H9 (cell line): Measurements from ENCODE around the gene CDK14. TPM values are rescaled to one million over a fixed set of nuclear protein-coding genes. Genes with fewer than 3 reads are reported as not detected.

Source experiments
- DNase-seq: peaks from one replicate; pipeline ENCODE4 v3.0.0-alpha.2; 2017
- H2AFZ ChIP-seq: one replicate; pipeline ENCODE4 v1.6.1; 2013; ENCODE audit warnings: mild to moderate bottlenecking, low read length, control low read depth, moderate library complexity
- H2AK5ac ChIP-seq: 2 replicates; pipeline ENCODE4 v1.6.1; 2013; ENCODE audit warnings: low read length, control low read depth, mixed read lengths; ENCODE audit not compliant: insufficient read length
- H2BK120ac ChIP-seq: one replicate; pipeline ENCODE4 v1.6.1; 2013; ENCODE audit warnings: low read depth, mild to moderate bottlenecking, low read length, control low read depth, inconsistent platforms; ENCODE audit not compliant: poor library complexity, severe bottlenecking
- H2BK12ac ChIP-seq: 2 replicates; pipeline ENCODE4 v1.6.1; 2013; ENCODE audit warnings: low read length, control low read depth, mixed read lengths, low read depth; ENCODE audit not compliant: insufficient read length
- H2BK15ac ChIP-seq: 2 replicates; pipeline ENCODE4 v1.6.1; 2013; ENCODE audit warnings: low read depth, low read length, control low read depth
- H2BK20ac ChIP-seq: one replicate; pipeline ENCODE4 v1.6.1; 2013; ENCODE audit warnings: low read depth, mild to moderate bottlenecking, low read length, control low read depth, inconsistent platforms; ENCODE audit not compliant: poor library complexity, severe bottlenecking
- H2BK5ac ChIP-seq: 2 replicates; pipeline ENCODE4 v1.6.1; 2013; ENCODE audit warnings: low read length, control low read depth, mixed read lengths; ENCODE audit not compliant: insufficient read length
- H3K14ac ChIP-seq: 2 replicates; pipeline ENCODE4 v1.6.1; 2013; ENCODE audit warnings: low read length, control low read depth; ENCODE audit not compliant: insufficient read depth
- H3K18ac ChIP-seq: 2 replicates; pipeline ENCODE4 v1.6.1; 2013; ENCODE audit warnings: low read depth, mild to moderate bottlenecking, mixed read lengths, low read length, control low read depth; ENCODE audit not compliant: insufficient read length
- H3K23ac ChIP-seq: 2 replicates; pipeline ENCODE4 v1.6.1; 2013; ENCODE audit warnings: low read length, control low read depth, mixed read lengths, low read depth; ENCODE audit not compliant: insufficient read length
- H3K23me2 ChIP-seq: 2 replicates; pipeline ENCODE4 v1.6.1; 2013; ENCODE audit warnings: low read depth, mild to moderate bottlenecking, mixed read lengths, low read length, control low read depth; ENCODE audit not compliant: insufficient read length, poor library complexity, severe bottlenecking
- H3K27ac ChIP-seq: 2 replicates; pipeline ENCODE4 v1.5.1; 2013; ENCODE audit warnings: low read length, control low read depth, mixed read lengths, low read depth; ENCODE audit not compliant: insufficient read length
- H3K27me3 ChIP-seq: 2 replicates; pipeline ENCODE4 v1.6.1; 2013; ENCODE audit warnings: low read length, control low read depth, inconsistent platforms; ENCODE audit not compliant: insufficient read depth
- H3K4ac ChIP-seq: 2 replicates; pipeline ENCODE4 v1.6.1; 2013; ENCODE audit warnings: low read depth, mild to moderate bottlenecking, control low read depth, inconsistent platforms, low read length, moderate library complexity
- H3K4me1 ChIP-seq: 2 replicates; pipeline ENCODE4 v1.6.1; 2013; ENCODE audit warnings: low read length, control low read depth, inconsistent platforms; ENCODE audit not compliant: insufficient read depth
- H3K4me2 ChIP-seq: 2 replicates; pipeline ENCODE4 v1.6.1; 2013; ENCODE audit warnings: low read length, control low read depth, mixed read lengths; ENCODE audit not compliant: insufficient read length, insufficient read depth
- H3K56ac ChIP-seq: 2 replicates; pipeline ENCODE4 v1.6.1; 2013; ENCODE audit warnings: low read depth, mild to moderate bottlenecking, mixed read lengths, low read length, control low read depth; ENCODE audit not compliant: insufficient read length
- H3K79me1 ChIP-seq: 2 replicates; pipeline ENCODE4 v1.6.1; 2013; ENCODE audit warnings: low read depth, mild to moderate bottlenecking, moderate library complexity, low read length, control low read depth, inconsistent platforms; ENCODE audit not compliant: insufficient read depth, poor library complexity, severe bottlenecking
- H3K79me2 ChIP-seq: 2 replicates; pipeline ENCODE4 v1.6.1; 2013; ENCODE audit warnings: low read length, control low read depth, inconsistent platforms; ENCODE audit not compliant: insufficient read depth
- H3K9ac ChIP-seq: 2 replicates; pipeline ENCODE4 v1.6.1; 2013; ENCODE audit warnings: low read length, control low read depth, mixed read lengths; ENCODE audit not compliant: insufficient read length; ENCODE audit errors: extremely low read depth
- H3K9me3 ChIP-seq: one replicate; pipeline ENCODE4 v1.6.1; 2013; ENCODE audit warnings: low read depth, low read length, inconsistent platforms; ENCODE audit not compliant: control insufficient read depth
- H3T11ph ChIP-seq: one replicate; pipeline ENCODE4 v1.6.1; 2013; ENCODE audit warnings: mild to moderate bottlenecking, low read length, control low read depth, inconsistent platforms
- H4K20me1 ChIP-seq: one replicate; pipeline ENCODE4 v1.6.1; 2013; ENCODE audit not compliant: control insufficient read depth, insufficient read length, insufficient read depth
- H4K5ac ChIP-seq: 2 replicates; pipeline ENCODE4 v1.6.1; 2013; ENCODE audit warnings: low read depth, mild to moderate bottlenecking, mixed read lengths, low read length, control low read depth; ENCODE audit not compliant: insufficient read length
- H4K8ac ChIP-seq: replicated peaks from 2 replicates; pipeline ENCODE4 v1.6.1; 2013; ENCODE audit warnings: low read length, control low read depth, mixed read lengths, low read depth; ENCODE audit not compliant: insufficient read length
- H4K91ac ChIP-seq: 2 replicates; pipeline ENCODE4 v1.6.1; 2013; ENCODE audit warnings: low read depth, mild to moderate bottlenecking, moderate library complexity, mixed read lengths, low read length, control low read depth; ENCODE audit not compliant: insufficient read length
- H3K27ac Mint-ChIP-seq, 3 experiments: 2 replicates in 2 of 3; 3 replicates in 1 of 3; pipeline ENCODE4 v1.8.0; 2020 to 2021; ENCODE audit warnings: mixed read lengths in 3 of 3, mild to moderate bottlenecking in 1 of 3, moderate library complexity in 1 of 3
- H3K27me3 Mint-ChIP-seq: 2 replicates; pipeline ENCODE4 v1.8.0; 2021; ENCODE audit warnings: low read depth, mild to moderate bottlenecking, moderate library complexity, mixed read lengths
- H3K36me3 Mint-ChIP-seq, 3 experiments: 2 replicates in 2 of 3; 3 replicates in 1 of 3; pipeline ENCODE4 v1.8.0; 2020 to 2021; ENCODE audit warnings: low read depth in 3 of 3, mixed read lengths in 3 of 3; ENCODE audit not compliant: insufficient read depth in 1 of 3
- H3K4me1 Mint-ChIP-seq, 2 experiments: 2 replicates each; pipeline ENCODE4 v1.8.0; 2020; ENCODE audit warnings: mixed read lengths in 2 of 2
- H3K4me3 Mint-ChIP-seq, 2 experiments: 2 replicates in 1 of 2; 3 replicates in 1 of 2; pipeline ENCODE4 v1.8.0; 2020 to 2021; ENCODE audit warnings: mild to moderate bottlenecking in 2 of 2, mixed read lengths in 2 of 2, moderate library complexity in 1 of 2
- H3K9me3 Mint-ChIP-seq, 2 experiments: 2 replicates in 1 of 2; 3 replicates in 1 of 2; pipeline ENCODE4 v1.8.0; 2020; ENCODE audit warnings: mild to moderate bottlenecking in 2 of 2, mixed read lengths in 2 of 2, moderate library complexity in 1 of 2
- CTCF ChIP-seq: fragments of 200-600 bp; sonication (generic); conservative IDR thresholded peaks from 3 replicates; pipeline ENCODE4 v1.8.0; 2021; ENCODE audit warnings: antibody characterized with exemption, mild to moderate bottlenecking
- WGBS: extraction: QIAGEN DNeasy Blood & Tissue Kit; methylation state at CpG from one replicate; pipeline ENCODE4 v1.1.7; 2013; ENCODE audit warnings: missing lambda C conversion rate, low lambda C conversion rate, mixed read lengths; ENCODE audit not compliant: insufficient read length; ENCODE audit errors: extremely low coverage; 5-methylcytosine and 5-hydroxymethylcytosine counted together
- total RNA-seq: library from RNA; stranded (reverse); gene quantifications from 2 replicates; pipeline ENCODE4 v1.2.1, GENCODE V29; 2021

The CDK14 gene
- total RNA-seq, 1 experiment from 2014 or later = 23.9 TPM

- H3K14ac ChIP-seq = no peak overlapping the region
- 100% methylated on average over 1 of the region's 4 CpGs for WGBS
These were observed 141.1 kb downstream of the CDK14 start for GRCh38 chr7:90736968-90737939.

More at GRCh38 chr7:90736968-90737939, 141.1 kb downstream of the CDK14 start:
- Histone ChIP-seq H4K8ac (no peak overlapping the region), H2BK120ac (no peak overlapping the region), H3T11ph (no peak overlapping the region), H3K18ac (no peak overlapping the region), H3K56ac (no peak overlapping the region), H3K4ac (no peak overlapping the region), H3K4me1 (no peaks in the 10 kb centered on the region), H4K20me1 (no peaks in the 10 kb centered on the region), H3K27me3 (no peaks in the 10 kb centered on the region), H3K4me2 (no peak overlapping the region), H3K23ac (no peak overlapping the region), H2BK5ac (no peak overlapping the region), H3K79me2 (no peaks in the 10 kb centered on the region; the same call in 1 of the 2 replicates), H3K23me2 (no peaks in the 10 kb centered on the region), H4K91ac (no peak overlapping the region), H2AFZ (no peak overlapping the region), H2AK5ac (no peak overlapping the region), H3K79me1 (no peaks in the 10 kb centered on the region), H2BK12ac (no peak overlapping the region), H3K27ac (no peak overlapping the region), H2BK15ac (no peak overlapping the region), H4K5ac (no peak overlapping the region), H3K9ac (no peak overlapping the region), H2BK20ac (no peak overlapping the region), H3K9me3 (no peaks in the 10 kb centered on the region)
- peaks cover 8 to 12% of the 10 kb centered on the region in 2 experiments for H3K9me3 Mint-ChIP-seq
- peaks cover 17 to 22% (median 18%) of the 10 kb centered on the region in 3 experiments for H3K36me3 Mint-ChIP-seq
- H3K27me3 Mint-ChIP-seq = no peaks in the 10 kb centered on the region
- peak overlapping the region in 1 of 3 experiments; percentile 66; a peak in 1 of 7 replicates for H3K27ac Mint-ChIP-seq
- DNase-seq = no peak
- no peak overlapping the region for H3K4me3 Mint-ChIP-seq
- no peak for TF ChIP-seq CTCF
- H3K4me1 Mint-ChIP-seq = 0 out of 4 replicates have a peak, but pooled peaks cover 0 to 3% of the 10 kb centered on the region in 2 experiments
